Kasumi-1 (cell line): ENCODE measurements around the gene TMEM139.
"Not testable (repeated sequence)": the region's sequence is repeated elsewhere in the genome, so short reads cannot be mapped to it uniquely, and the experiment has no call there.

Source experiments
- DNase-seq, 2 experiments: peaks; one replicate each; lab custom pipeline; 2025; lab: John Stamatoyannopoulos, UW

Gene TMEM139

GRCh38 chr7:143289421-143289820, 4.7 kb downstream of the TMEM139 start:
- DNase-seq: peak; percentile 70 to 72

GRCh38 chr7:143289888-143290287, 5.1 kb downstream of the TMEM139 start:
- DNase-seq: not testable (repeated sequence)

- DNase-seq: no peak
Measured at GRCh38 chr7:143290293-143290692, 5.5 kb downstream of the TMEM139 start.

GRCh38 chr7:143292876-143293275, 8.1 kb downstream of the TMEM139 start:
- DNase-seq: peak in 1 of 2 experiments; percentile 20

GRCh38 chr7:143295870-143296269, 11.1 kb downstream of the TMEM139 start:
- no peak for DNase-seq

GRCh38 chr7:143296686-143297085, 11.9 kb downstream of the TMEM139 start:
- DNase-seq: no peak

GRCh38 chr7:143299346-143299745, 14.6 kb downstream of the TMEM139 start:
- no peak for DNase-seq

- peak; percentile 24 for DNase-seq
Measured at GRCh38 chr7:143299840-143300239, 15.1 kb downstream of the TMEM139 start.

GRCh38 chr7:143300959-143301935, 16.5 kb downstream of the TMEM139 start:
- DNase-seq: peak; percentile 94 to 97

- no peak for DNase-seq
Measured at GRCh38 chr7:143303733-143304132, 19.0 kb downstream of the TMEM139 start.

GRCh38 chr7:143304938-143305337, 20.2 kb downstream of the TMEM139 start:
- no peak for DNase-seq

GRCh38 chr7:143305423-143306070, 20.8 kb downstream of the TMEM139 start:
- peak; percentile 63 to 68 for DNase-seq

- no peak for DNase-seq
Measured at GRCh38 chr7:143308632-143309031, 23.9 kb downstream of the TMEM139 start.

- no peak for DNase-seq
Measured at GRCh38 chr7:143314127-143314526, 29.4 kb downstream of the TMEM139 start.

GRCh38 chr7:143315776-143316175, 31.0 kb downstream of the TMEM139 start, which contains the start of gene CLCN1:
Gene CLCN1, plus strand, starts transcription at chr7:143316111. Its CDS starts 102 bp downstream, at chr7:143316213.
- DNase-seq: no peak

GRCh38 chr7:143316492-143316891, 31.7 kb downstream of the TMEM139 start:
- no peak for DNase-seq

GRCh38 chr7:143318661-143319060, 33.9 kb downstream of the TMEM139 start:
- DNase-seq: no peak

- DNase-seq: no peak
Measured at GRCh38 chr7:143320620-143321019, 35.9 kb downstream of the TMEM139 start.

GRCh38 chr7:143321242-143321641, 36.5 kb downstream of the TMEM139 start:
- no peak for DNase-seq

- peak; percentile 10 to 16 for DNase-seq
Measured at GRCh38 chr7:143321734-143322133, 37.0 kb downstream of the TMEM139 start.

- DNase-seq: peak in 1 of 2 experiments; percentile 8
Measured at GRCh38 chr7:143322760-143323633, 38.2 kb downstream of the TMEM139 start.

GRCh38 chr7:143323653-143324052, 38.9 kb downstream of the TMEM139 start:
- DNase-seq: no peak
